22Rv1 (cell line): ENCODE data around the gene REEP6.

Experiments used
- ZFX ChIP-seq: fragments of 450-650 bp; IDR thresholded peaks from 2 replicates; pipeline ENCODE4 v1.6.1; 2017; ENCODE audit warnings: antibody characterized with exemption, borderline replicate concordance
- TF ChIP-seq, protein P1 (sequence below): fragments of 450-650 bp; IDR thresholded peaks from 2 replicates; pipeline ENCODE4 v1.5.1; 2017; ENCODE audit warnings: mild to moderate bottlenecking

DNA sequence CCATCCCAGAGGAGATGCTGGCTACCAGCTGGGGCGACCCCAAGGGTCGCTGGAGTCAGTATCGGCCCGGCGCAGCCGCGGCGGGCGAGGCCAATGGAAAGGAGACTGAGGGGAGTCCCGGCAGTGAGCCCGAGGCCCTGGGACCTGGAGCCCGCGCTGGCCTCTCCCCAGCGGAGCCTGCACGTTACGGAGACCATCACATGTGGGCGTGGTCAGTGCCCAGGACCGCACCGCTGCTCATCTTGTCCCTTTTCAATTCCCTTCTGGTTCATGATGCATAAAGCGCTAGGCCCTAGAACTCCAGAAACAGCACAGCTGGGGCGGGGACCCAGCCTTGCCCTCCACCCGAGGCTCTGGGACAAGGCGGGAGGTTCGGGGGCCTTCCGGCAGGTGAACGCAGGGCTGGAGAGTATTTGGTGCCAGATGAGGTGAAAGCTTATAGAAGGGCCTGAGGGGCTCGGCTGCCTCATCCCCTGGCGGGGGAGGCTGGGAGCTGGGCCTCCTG is 19.9 kb upstream of the REEP6 start:
- TF ChIP-seq, protein P1, sequence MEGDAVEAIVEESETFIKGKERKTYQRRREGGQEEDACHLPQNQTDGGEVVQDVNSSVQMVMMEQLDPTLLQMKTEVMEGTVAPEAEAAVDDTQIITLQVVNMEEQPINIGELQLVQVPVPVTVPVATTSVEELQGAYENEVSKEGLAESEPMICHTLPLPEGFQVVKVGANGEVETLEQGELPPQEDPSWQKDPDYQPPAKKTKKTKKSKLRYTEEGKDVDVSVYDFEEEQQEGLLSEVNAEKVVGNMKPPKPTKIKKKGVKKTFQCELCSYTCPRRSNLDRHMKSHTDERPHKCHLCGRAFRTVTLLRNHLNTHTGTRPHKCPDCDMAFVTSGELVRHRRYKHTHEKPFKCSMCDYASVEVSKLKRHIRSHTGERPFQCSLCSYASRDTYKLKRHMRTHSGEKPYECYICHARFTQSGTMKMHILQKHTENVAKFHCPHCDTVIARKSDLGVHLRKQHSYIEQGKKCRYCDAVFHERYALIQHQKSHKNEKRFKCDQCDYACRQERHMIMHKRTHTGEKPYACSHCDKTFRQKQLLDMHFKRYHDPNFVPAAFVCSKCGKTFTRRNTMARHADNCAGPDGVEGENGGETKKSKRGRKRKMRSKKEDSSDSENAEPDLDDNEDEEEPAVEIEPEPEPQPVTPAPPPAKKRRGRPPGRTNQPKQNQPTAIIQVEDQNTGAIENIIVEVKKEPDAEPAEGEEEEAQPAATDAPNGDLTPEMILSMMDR = no peak
- TF ChIP-seq ZFX = no peak
